GM18867 (cell line): ENCODE results near the gene PICK1.
A peak's percentile ranks its signal among the peaks of the same experiment; 100 is the strongest.

Source experiments
- ATAC-seq: cut with Tn5 transposase; IDR thresholded peaks from one replicate; pipeline ENCODE4 v1.9.1; 2021; ENCODE audit warnings: mild to moderate bottlenecking, moderate library complexity; ENCODE audit not compliant: unreplicated experiment

Gene PICK1

DNA sequence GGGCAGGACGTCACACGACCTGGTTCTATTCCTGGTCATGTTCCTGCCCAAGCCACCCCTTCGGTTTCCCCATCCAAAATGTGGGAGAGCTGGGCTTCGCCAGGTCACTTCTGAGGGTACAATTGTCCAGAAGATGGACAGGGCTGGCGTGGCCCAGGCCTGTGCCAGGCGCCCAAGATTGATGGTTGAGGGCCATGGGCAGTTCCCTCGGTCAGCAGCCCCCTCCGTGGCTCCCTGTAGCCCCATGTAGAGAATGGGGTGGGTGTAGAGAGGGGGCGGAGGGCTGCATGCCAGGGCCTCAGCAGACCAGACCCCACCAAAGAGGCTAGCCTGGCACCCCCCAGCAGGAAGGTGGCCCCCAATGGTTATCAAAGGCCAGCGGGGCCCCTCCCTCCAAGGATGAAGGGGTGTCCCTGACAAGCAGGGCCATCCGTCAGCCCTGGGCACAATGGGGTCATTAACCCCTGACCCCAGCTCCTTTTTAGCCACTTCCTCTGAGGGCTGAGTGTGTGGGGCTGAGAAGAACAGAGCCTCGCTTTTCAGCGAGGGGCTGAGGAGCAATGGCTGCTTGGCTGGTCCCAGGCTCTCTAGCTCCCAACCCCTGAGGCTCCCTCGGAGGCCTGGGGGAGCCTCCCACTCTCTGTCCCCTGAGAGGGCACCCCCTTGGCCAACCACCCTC is 11.0 kb upstream of the PICK1 start:
- ATAC-seq = no peak

DNA sequence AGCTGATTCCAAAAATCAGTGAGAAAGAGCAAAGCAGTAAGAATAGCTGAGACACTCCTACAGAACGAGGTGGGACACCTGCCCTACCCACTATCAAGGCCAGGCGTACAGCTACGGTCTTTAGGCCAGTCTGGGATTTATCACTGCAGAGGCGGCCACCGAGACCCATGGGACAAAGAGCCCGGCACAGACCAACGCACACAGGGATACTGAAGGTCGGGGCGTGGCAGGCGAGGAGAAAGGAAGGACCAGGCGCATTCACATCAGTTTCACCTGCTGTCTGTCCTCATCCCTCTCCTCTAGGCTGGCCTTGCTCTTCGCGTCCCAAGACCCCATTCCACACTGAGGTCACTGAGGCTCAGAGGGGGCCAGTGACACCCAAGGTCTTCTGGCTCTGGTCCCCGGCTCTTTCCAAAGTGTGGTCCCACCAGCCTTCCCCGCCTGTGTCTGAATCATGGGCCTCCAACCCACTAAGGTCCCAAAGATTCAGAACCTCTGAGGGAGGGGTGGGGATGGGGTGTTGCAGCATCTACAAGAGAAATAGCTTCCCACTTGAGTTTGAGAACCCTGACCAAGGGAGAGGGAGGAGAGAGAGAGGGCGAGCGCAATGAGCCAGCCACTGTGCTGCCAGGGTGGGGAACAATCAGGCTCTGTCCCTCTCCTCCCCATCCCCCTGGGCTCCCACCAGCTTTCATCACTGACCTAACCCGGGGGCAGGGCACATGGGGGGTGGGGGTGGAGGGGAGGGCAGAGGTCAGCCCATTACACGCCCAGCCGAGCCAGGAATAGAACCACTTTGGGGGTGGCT is 7.2 kb upstream of the PICK1 start:
- no peak for ATAC-seq

DNA sequence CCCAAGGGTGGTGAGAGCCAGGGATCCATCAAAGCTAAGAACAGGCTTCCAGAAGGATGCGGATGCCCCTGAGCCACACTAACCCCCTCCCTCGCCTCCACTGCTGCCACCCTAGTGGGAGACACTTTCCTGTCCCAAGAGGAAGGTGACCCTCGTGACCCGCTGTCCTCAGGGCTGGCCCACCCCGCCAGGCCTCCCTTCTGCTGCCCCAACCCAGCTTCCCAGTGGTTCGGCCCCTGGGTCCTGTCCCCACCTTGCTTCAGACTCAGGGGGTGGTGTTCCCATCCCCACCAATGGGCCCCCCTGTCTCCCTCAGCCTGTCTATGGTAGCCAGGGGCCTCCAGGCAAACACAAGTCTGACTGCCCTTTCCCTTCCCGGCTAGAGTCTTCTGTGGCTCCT is 6.5 kb upstream of the PICK1 start:
- ATAC-seq = no peak

DNA sequence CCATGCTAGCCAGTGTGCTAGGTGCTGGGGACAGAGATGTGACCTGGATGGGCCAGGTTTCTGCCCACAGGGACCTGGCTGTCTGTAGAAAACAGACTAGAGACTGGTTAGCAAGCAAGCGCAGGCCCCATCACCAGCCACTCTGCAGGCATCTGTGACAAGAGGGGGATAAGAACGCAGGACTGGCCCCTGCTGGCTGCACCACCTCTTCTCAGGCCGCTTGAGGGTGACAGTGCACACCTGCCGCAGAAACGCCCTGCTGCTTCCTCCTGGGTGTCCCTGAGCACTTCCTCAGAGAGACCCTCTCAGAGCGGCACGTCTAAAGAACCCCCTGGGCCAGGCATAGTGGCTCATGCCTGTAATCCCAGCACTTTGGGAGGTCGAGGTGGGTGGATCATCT is 5.9 kb upstream of the PICK1 start:
- no peak for ATAC-seq

DNA sequence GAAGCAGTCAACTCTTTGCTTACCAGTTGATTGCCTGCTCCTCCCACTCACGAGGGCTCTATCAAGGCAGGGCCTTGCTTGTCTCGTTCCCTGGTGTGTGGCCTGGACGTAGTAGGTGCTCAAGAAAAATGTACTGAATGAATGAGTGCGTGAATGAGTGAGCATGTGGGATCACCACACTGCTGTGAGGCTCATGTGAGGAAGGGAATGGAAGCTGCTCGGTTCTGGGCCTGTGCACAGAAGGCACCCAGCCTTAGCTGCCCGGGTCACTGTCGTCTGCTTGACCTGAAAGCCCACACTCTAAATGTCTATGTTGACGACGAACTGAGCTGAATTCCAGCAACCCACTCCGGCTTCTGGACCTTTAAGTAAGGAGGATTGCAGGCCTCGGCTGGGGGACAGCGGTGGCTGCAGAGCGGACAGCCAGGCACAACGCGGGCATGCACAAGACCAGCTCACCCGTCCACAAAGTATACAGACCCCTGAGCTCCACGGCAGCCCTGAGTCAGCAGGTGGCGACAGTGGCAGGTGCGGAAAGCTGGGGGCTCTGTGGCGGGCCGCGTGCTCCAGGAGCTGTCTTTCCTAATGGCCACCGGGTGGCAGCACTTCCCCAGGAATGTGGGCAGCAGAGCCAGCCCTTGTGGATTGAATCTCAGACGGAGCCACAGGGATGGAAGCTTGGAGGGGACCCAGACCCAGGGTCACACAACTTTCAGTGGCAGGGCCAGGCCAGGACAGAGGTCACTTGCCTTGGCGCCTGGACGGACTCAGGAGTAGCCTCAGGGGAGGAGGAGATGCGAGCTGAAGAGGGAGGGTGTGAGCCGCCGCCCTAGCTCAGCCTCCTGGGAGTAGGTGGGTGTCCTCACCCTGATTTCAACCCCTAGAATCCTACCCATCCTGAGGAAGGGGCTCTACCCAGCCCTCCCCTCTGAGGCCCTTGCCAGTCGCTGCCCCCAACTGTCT is 5.0 kb upstream of the PICK1 start:
- peak; percentile 52 for ATAC-seq

DNA sequence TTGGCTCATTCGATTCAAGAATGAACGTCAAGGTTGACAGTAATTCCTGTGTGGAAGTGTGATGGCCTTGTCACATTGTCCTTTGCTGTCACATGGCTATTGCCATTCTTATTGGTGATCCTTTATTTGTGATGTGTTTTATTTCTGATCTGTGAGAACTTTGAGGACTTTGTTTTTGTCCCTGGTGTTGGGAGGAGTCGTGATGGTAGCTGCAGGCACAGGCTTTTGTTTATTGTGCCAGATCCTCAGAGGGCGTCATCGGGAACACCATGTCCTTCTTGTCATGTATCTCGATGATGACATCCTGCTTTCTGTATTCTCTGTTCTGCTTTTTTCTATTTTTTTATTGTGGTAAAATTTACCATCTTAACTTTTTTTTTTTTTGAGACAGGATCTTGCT is 5.6 kb downstream of the PICK1 start:
- ATAC-seq = no peak

DNA sequence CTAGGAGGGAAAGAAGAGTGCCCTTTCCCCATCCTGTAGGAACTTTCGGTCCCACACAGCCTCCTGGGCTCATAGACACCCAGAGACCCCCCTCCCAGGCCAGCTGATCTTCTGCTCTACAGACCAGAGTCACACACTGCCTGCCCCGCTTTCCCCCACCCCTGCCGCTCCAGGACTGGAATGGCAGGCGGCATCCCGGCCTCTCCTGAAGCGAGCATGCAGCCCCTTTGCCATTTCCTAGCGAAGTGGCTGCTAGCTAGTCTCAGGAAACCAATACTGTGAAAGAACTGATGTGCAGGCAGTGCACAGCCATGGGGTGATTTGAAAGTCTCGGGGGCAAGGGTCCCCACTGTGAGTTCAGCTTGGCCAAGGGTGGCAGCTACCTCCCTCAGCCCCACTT is 8.3 kb downstream of the PICK1 start:
- no peak for ATAC-seq

DNA sequence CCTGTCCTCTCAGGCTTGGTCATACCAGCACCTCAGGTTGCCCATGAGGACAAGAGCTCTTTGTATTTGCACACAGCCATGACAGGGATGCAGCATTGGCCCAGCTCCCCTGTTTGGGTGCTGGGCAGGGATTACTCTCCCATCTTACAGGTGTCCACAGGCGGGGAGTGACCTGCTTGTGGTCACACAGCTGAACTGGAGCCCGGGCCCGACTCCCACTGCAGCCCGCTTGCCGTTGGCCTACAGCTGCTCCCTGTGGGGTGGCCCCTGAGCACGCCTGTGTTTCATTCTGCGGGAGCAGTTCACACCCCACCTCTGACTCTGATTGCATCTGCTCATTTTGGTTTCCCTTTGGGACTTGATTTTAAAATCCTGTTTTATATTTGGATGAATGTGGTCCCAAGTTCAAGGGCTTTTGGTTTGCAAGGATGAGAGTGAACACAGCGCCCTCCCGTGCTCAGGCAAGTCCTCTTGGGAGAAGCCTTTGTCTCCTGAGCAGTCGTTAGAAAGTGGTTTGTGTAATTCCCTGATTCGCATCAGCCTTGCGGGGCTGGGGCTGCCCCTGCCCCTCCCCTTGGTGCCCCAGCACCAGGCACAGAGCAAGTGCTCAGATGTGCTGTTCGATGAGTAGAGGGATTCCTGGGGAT is 9.3 kb downstream of the PICK1 start:
- ATAC-seq = no peak

DNA sequence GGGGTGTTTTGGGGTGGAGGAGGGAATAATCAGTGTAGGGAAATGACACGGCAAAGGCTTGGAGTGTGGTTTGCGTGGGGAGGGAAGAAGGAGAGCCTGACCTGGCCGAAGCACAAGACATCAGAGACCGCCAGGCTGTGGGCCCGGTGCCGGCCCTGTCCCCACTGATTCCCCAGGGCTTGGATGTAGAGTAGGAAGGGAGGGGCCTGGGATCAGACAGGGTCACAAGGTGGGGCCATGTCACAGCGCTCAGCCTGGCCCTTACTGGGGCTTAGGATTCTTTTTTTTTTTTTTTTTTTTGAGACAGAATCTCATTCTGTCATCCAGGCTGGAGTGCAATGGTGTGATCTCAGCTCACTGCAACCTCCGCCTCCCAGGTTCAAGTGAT is 9.8 kb downstream of the PICK1 start:
- no peak for ATAC-seq

DNA sequence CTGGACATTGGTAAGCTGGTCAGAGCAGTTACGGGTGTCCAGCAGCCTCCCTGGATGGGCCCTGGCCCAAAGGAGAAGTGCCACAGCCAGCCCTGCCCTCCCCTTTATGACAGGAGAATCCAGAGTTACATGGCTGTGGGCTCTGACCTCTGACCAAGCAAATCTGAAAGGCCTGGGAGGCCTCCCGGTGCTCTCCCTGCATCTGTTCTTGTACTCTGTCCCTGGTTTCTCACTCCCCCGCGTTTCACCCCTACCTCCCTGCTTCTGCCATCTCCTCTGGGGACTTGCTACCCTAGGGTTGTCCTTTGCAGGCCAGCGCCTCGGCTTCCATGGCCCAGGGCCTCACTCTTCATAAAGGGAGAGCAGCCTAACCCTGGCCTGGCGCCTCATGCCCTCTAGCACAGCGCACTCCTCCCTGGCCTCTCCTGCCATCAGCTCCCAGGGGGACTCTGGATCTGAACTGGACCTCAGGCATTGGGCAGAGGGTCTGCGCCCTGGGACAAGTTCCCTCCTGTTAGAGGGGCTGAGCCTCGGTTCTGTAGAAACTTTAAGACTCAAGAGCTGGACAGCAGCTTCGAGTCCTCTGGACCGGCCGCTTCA is 10.7 kb downstream of the PICK1 start:
- ATAC-seq = no peak

DNA sequence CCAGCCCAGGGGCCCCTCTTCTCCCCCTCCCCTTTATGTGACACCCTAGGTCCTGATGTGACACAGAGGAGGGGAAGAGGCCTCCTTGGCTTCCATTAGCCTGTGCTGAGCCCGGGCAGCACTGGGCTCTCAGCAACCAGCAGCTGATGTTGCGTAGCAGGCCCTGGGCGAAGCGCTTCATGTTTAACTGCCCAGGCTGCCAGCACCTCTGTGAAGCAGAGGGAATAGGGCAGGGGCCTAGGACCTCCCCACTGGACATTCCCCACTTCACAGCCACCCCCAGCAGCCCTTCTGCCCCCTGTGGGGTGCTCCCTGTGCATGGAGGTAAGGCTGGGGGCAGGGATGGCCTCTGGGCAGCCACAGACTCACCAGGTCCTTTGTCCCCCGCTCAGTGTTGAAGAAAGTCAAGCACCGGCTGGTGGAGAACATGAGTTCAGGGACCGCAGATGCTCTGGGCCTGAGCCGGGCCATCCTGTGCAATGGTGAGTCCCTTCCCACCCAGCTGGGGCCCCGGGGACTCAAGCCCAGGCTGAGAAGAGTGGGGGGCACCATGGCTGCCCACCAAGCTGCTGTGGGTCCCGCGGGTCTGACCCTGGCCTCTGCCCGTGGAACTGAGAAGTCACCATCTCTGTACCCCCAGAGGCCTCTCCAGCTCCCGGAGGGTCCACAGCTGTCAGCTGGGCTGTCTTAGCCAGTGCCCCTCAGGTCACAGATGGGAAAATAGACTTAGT is 11.6 kb downstream of the PICK1 start:
- no peak for ATAC-seq

DNA sequence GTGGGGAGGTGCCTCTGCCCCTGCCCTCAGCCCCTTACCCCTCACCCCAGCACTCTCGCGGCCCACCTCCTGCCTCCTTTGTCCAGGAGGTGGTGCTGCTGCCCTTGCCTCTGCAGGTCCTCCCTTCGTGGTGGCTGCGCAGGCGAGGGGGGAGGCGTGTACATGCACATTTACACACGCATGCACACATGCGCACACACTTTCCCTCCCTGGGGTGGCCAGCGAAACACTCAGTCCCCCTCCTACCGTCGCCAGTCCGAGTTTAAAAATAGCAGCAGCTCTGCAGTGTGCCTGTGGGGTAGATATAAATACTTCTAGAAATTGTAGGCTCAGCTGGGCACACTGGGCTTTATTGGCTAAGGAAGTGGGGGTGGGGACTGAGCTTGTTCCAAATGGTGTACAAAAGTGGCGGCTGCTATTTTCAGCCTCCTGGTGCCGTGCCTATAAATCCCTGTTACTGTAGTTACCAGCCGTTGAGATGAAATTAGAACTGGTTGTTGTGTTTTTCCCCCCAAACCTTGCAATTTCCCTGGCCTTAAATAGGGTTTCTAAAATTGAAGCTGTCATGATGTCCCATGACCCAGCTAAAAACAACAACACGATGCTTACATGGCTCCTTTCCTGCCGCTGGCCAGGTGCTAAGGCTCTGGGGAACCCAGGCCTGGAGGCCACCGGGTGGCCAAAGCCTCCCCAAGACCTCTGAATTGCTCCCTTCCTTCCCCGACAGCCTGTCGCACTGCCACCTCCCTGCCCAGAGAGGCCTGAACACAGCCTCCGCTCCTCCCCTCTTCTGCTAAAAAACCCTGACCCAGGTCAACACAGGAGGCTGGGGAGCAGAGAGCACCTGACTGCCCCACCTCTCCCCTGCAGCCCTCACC is 12.4 kb downstream of the PICK1 start:
- no peak for ATAC-seq

DNA sequence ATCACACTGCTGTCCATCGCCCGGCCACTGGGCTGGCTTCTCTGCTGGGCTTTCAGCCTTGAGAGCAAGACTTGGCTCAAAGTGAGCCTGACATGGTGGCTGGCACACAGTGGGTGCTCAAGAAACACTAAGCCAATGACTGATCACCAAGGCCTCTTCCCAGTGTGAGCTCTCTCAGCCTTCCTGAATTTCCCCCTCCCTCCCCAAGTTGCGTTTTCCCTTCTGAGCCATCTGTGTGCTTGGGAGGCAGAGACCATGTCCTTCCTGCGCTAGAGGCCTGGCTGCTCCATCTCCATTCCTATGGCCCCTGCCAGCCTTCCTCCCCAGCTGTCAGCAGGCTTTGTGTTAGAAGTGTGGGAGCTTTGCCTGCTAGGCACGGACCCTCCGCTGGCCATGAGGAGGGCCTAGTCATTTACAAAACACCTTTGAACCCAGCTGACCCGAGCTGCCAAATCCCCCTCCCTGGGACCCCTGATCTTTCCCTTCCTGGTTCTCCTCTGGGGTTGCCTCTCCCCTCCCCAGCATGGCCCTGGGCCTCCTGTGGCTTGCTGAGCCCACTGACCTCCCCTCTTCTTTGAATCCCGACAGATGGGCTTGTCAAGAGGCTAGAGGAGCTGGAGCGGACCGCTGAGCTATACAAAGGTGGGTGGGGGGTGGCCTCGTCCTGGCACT is 13.2 kb downstream of the PICK1 start:
- no peak for ATAC-seq

DNA sequence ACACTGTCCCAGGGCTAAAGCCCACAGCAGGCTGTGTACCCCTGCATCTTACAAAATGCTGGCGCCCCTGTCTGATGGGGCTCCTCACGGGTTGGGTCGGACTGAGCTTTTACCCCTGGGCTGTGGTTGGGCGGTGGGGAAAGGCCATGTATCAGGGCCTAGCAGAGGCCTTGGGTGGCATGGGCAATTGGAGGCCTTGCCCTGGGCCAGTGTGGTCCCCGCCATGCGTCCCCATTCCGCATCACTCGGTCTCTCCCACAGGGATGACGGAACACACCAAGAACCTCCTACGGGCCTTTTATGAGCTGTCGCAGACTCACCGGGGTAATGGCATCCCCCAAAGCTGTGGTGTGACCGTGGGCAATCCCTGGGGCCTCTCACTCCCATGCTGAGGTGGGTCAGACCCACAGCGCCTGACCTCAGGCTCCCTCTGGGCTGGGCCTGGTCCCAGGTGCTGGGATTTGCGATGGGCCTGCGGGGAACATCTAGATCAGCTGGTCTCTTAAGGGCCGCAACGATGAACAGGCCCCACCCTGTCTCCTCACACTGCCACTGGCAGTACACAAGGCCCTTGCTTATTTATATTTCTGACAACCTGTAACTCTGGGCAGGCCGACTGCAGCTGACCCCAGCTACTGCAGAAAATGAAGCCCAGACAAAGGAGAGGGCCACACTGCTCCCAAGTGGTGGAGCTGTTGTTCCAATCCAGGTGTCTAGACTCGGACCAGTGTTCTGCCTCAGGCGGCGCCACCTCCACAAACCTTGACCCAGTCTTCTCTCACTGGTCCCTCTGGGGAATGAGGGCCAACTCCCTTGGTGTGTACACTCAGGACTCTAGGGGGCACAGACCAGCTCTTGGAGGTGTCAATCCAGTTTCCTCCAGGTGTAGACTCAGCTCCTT is 14.5 kb downstream of the PICK1 start:
- no peak for ATAC-seq

DNA sequence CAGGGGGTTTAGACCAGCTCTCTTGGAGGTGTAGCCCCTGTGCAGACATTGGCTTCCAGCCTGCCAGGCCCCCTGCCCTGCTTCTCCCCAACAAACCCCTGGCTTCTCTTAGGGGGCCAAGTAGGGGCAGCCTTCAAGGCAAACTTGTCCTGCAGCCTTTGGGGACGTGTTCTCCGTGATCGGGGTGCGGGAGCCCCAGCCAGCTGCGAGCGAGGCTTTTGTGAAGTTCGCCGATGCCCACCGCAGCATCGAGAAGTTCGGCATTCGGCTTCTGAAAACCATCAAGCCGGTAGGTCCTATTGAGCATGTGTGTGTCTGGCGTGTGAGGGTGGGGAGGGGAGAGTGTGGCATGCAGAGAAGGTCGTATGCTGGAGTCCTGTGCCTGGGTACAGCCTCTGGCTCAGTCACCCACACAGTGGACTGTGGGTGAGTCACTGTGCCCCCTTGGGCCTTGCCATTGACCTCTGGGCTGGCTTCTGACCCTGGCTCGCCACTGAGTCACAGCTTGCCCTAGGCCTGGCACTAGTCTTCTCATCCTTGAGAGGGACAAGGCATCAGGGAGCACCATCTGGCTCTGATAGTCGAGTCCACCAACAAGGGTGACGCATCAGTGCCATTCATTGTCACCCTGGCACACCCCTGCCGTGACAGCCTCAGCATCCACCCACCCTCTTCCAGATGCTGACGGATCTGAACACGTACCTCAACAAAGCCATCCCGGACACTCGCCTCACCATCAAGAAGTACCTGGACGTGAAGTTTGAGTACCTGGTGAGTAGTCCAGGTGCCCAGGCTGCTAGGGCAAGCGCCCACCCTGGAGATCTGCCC is 15.3 kb downstream of the PICK1 start:
- ATAC-seq = no peak
